Astrocyte (in vitro differentiated cells and primary cell): ENCODE data around the gene CDK9. TPM values are rescaled to one million over a fixed set of nuclear protein-coding genes. Genes with fewer than 3 reads are reported as not detected.

Experiments used
- DNase-seq: peaks from one replicate; pipeline ENCODE4 v3.0.0-alpha.2; 2010; ENCODE audit warnings: low read depth
- FAIRE-seq: peaks from 2 replicates; lab custom pipeline; 2011; peaks lifted over from hg19 to GRCh38; lab: Jason Lieb, UNC
- H2AFZ ChIP-seq: 2 replicates; pipeline ENCODE4 v1.6.0; 2012; ENCODE audit warnings: low read depth, low read length, inconsistent platforms
- H3K27ac ChIP-seq: 2 replicates; pipeline ENCODE4 v1.5.1; 2011; ENCODE audit warnings: low read depth, low read length, inconsistent platforms
- H3K27me3 ChIP-seq: 2 replicates; pipeline ENCODE4 v1.6.0; 2011; ENCODE audit warnings: low read length, inconsistent platforms; ENCODE audit not compliant: insufficient read depth
- H3K36me3 ChIP-seq: 2 replicates; pipeline ENCODE4 v1.5.1; 2011; ENCODE audit warnings: low read length, inconsistent platforms; ENCODE audit not compliant: insufficient read depth
- H3K4me1 ChIP-seq: 2 replicates; pipeline ENCODE4 v1.5.1; 2011; ENCODE audit warnings: low read length, inconsistent platforms; ENCODE audit not compliant: insufficient read depth
- H3K4me2 ChIP-seq: 2 replicates; pipeline ENCODE4 v1.6.0; 2012; ENCODE audit warnings: low read length, inconsistent platforms
- H3K4me3 ChIP-seq: 2 replicates; pipeline ENCODE4 v1.5.1; 2011; ENCODE audit warnings: low read depth, mild to moderate bottlenecking, low read length, inconsistent platforms; ENCODE audit not compliant: insufficient read depth
- H3K79me2 ChIP-seq: 2 replicates; pipeline ENCODE4 v1.6.0; 2012; ENCODE audit warnings: mild to moderate bottlenecking, low read length, inconsistent platforms; ENCODE audit not compliant: insufficient read depth
- H3K9ac ChIP-seq: 2 replicates; pipeline ENCODE4 v1.6.0; 2012; ENCODE audit warnings: mild to moderate bottlenecking, low read length, inconsistent platforms
- H3K9me3 ChIP-seq: 2 replicates; pipeline ENCODE4 v1.5.1; 2012; ENCODE audit warnings: low read depth, mild to moderate bottlenecking, low read length, inconsistent platforms; ENCODE audit not compliant: insufficient read depth
- H4K20me1 ChIP-seq: 2 replicates; pipeline ENCODE4 v1.6.0; 2012; ENCODE audit warnings: low read length, inconsistent platforms; ENCODE audit not compliant: insufficient read depth
- H3K27ac Mint-ChIP-seq: one replicate; pipeline ENCODE4 v1.8.0; 2021; ENCODE audit warnings: mild to moderate bottlenecking, mixed read lengths; ENCODE audit not compliant: unreplicated experiment
- H3K27me3 Mint-ChIP-seq: one replicate; pipeline ENCODE4 v1.8.0; 2021; ENCODE audit warnings: low read depth, mixed read lengths; ENCODE audit not compliant: unreplicated experiment
- H3K36me3 Mint-ChIP-seq: one replicate; pipeline ENCODE4 v1.8.0; 2021; ENCODE audit warnings: low read depth, mixed read lengths; ENCODE audit not compliant: unreplicated experiment
- H3K4me1 Mint-ChIP-seq: one replicate; pipeline ENCODE4 v1.8.0; 2021; ENCODE audit warnings: low read depth, mixed read lengths; ENCODE audit not compliant: unreplicated experiment
- H3K4me3 Mint-ChIP-seq: one replicate; pipeline ENCODE4 v1.8.0; 2021; ENCODE audit warnings: mild to moderate bottlenecking, moderate library complexity, mixed read lengths; ENCODE audit not compliant: unreplicated experiment
- H3K9me3 Mint-ChIP-seq: one replicate; pipeline ENCODE4 v1.8.0; 2021; ENCODE audit warnings: mild to moderate bottlenecking, mixed read lengths; ENCODE audit not compliant: unreplicated experiment
- EZH2 ChIP-seq: IDR thresholded peaks from 2 replicates; pipeline ENCODE4 v1.6.1; 2012; ENCODE audit warnings: mild to moderate bottlenecking, low read length, inconsistent platforms; ENCODE audit not compliant: insufficient read depth
- total RNA-seq: library from RNA; stranded (reverse); gene quantifications from 2 replicates; pipeline ENCODE4 v1.2.1, GENCODE V29; 2021
- TF ChIP-seq, protein P1 (sequence below): IDR thresholded peaks from 2 replicates; pipeline ENCODE4 v1.5.1; 2011; ENCODE audit warnings: low read depth, mild to moderate bottlenecking, inconsistent platforms, low read length, moderate library complexity; ENCODE audit not compliant: insufficient read depth

The CDK9 gene
- total RNA-seq, 1 donor from 2014 or later: 71.7 TPM

DNA sequence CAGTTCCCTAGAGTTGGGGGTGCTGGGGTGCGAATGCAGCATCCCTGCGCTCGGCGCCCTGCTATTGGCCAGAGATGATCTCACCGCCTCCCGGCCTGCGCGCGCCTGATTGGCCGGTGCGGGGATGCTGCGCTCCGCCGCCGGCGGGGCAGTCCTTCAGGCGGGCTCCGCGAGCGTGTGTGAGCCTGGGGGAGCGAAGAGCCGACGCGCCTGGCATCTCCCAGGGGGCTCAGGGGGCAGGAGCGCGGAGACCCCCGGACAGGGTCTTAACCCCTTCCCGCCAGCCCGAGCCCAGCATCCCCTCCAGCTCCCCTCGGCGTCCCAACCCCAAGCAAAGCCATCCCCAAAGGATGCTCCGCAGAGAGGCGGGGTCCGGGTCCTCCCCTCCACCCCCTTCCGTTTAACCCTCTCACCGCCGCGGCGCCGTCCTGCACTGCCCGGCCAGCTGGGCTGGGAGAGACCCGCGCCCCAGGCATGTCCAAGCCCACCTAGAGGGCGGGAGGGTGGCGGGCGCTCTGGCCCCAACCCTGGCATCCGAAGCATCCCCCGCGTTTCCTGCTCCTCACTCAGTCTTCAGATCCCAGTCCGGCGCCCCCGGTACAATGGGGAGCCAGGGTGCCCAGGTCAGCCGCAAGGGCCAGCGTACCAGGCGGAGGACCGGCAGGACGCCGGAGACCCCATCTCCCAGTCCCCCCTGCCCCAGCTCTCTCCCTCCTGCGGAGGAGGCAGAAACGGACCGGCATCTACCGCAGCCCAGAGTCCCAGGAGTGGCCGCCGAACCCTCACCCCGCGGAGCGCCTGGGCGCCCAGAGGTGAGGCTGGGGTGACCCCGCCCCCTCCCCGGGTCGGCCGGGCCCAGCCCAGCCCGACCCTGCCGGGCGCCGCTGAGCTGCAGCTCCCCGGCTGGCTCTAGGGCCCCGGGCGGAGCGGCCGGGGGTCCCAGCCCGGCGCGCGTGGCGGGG lies 31.5 kb upstream of the CDK9 start:
- H4K20me1 ChIP-seq: peaks cover 18% of the 10 kb centered on the region
- peak; percentile 73 for TF ChIP-seq EZH2
- TF ChIP-seq, protein P1, sequence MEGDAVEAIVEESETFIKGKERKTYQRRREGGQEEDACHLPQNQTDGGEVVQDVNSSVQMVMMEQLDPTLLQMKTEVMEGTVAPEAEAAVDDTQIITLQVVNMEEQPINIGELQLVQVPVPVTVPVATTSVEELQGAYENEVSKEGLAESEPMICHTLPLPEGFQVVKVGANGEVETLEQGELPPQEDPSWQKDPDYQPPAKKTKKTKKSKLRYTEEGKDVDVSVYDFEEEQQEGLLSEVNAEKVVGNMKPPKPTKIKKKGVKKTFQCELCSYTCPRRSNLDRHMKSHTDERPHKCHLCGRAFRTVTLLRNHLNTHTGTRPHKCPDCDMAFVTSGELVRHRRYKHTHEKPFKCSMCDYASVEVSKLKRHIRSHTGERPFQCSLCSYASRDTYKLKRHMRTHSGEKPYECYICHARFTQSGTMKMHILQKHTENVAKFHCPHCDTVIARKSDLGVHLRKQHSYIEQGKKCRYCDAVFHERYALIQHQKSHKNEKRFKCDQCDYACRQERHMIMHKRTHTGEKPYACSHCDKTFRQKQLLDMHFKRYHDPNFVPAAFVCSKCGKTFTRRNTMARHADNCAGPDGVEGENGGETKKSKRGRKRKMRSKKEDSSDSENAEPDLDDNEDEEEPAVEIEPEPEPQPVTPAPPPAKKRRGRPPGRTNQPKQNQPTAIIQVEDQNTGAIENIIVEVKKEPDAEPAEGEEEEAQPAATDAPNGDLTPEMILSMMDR: no peak
- no peak overlapping the region for H3K27ac ChIP-seq
- H2AFZ ChIP-seq: no peak overlapping the region
- H3K36me3 Mint-ChIP-seq: peaks cover 3% of the 10 kb centered on the region
- H3K4me3 ChIP-seq: no peak overlapping the region
- peak overlapping the region; percentile 62 for H3K4me2 ChIP-seq
- H3K4me3 Mint-ChIP-seq: no peak overlapping the region
- no peak overlapping the region for H3K9ac ChIP-seq
- H3K4me1 Mint-ChIP-seq: peaks cover 5% of the 10 kb centered on the region
- H3K4me1 ChIP-seq: no peaks in the 10 kb centered on the region
- no peak for FAIRE-seq
- peaks cover 18% of the 10 kb centered on the region for H3K27me3 ChIP-seq
- no peak overlapping the region for H3K27ac Mint-ChIP-seq
- H3K36me3 ChIP-seq: no peaks in the 10 kb centered on the region
- H3K9me3 Mint-ChIP-seq: no peaks in the 10 kb centered on the region
- H3K9me3 ChIP-seq: no peaks in the 10 kb centered on the region
- no peaks in the 10 kb centered on the region for H3K79me2 ChIP-seq
- no peak for DNase-seq
- peaks cover 36% of the 10 kb centered on the region for H3K27me3 Mint-ChIP-seq

DNA sequence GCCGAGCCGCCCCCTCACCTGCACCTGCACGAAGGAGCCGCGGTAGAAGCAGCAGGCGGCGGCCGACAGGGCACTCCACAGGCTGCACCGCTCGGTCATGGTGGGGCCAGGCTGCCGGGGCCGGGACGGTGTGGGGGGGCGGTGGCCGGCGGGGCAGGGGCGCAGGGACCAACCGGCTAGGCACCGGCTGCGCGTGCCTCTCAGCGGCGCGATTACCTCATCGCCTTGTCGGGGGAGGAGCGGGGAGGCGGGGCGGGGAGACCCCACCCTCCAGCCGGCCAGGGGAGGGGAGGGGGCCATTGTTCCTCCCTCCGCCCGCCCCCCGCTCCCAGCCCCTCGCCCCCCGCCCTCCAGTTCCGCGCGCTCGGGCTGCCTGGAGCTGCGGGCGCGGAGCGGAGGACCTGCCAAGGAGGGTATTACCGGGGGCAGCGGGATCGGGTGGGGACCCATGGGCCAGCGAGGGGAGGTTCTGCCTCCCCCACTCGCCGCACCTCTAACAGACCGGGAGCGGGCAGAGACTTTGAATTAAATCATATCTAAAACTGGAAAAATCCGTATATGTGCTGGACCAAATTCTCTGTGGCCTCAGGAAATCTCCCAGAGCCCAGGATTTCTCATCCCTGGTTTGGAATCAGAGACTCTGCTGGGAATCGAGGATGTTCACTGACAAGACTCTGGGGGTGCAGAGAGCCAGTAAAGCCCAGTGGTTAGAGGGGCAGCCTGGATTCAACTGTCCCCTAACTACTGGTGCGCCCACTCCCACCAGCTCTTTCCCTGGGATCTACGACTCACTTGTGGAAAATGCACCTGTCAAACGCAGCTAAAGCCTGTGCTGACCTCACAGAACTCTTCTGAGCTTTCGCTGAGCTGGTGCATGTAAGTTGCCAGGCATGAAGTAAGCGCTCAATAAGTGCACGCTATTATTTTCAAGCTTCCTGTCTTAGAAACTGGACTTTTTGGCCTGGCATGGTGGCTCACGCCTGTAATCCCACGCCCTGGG lies 30.5 kb upstream of the CDK9 start:
- Histone ChIP-seq H3K9me3 (no peaks in the 10 kb centered on the region), H3K4me3 (no peak overlapping the region), H3K4me1 (no peaks in the 10 kb centered on the region), H3K79me2 (no peaks in the 10 kb centered on the region), H3K27ac (no peak overlapping the region), H3K4me2 (no peak overlapping the region), H4K20me1 (peaks cover 18% of the 10 kb centered on the region), H3K36me3 (no peaks in the 10 kb centered on the region), H2AFZ (no peak overlapping the region), H3K27me3 (peaks cover 18% of the 10 kb centered on the region), H3K9ac (no peak overlapping the region)
- peaks cover 5% of the 10 kb centered on the region for H3K4me1 Mint-ChIP-seq
- no peak overlapping the region for H3K27ac Mint-ChIP-seq
- no peak for TF ChIP-seq EZH2
- TF ChIP-seq, protein P1: no peak
- no peak overlapping the region for H3K4me3 Mint-ChIP-seq
- DNase-seq: no peak
- H3K36me3 Mint-ChIP-seq: peaks cover 1% of the 10 kb centered on the region
- no peak for FAIRE-seq
- peaks cover 33% of the 10 kb centered on the region for H3K27me3 Mint-ChIP-seq
- H3K9me3 Mint-ChIP-seq: no peaks in the 10 kb centered on the region
